ENCODE measurements around the gene RGS1. TPM values are rescaled to one million over a fixed set of nuclear protein-coding genes. Genes with fewer than 3 reads are reported as not detected.

The RGS1 gene
- polyA plus RNA-seq, 5 donors, result 0.89 to 5.7 (median 4.9) TPM

DNA sequence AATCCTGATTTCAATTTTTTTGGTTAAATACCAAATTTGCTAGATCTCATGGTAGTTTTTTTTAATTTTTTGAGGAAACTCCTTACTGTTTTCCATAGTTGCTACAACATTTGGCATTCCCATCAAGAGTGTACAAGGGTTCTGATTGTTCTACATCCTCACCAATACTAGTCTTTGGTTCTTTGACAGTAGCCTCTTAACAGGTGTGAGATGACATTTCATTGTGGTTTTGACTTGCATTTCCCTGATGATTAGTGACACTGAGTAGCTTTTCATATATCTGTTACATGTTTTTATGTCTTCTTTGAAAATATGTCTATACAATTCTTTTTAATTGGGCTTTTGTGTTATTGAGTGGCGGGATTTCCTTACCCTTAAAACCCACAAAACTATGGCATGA lies 39.5 kb downstream of the RGS1 start:
- DNase-seq, result no peak

DNA sequence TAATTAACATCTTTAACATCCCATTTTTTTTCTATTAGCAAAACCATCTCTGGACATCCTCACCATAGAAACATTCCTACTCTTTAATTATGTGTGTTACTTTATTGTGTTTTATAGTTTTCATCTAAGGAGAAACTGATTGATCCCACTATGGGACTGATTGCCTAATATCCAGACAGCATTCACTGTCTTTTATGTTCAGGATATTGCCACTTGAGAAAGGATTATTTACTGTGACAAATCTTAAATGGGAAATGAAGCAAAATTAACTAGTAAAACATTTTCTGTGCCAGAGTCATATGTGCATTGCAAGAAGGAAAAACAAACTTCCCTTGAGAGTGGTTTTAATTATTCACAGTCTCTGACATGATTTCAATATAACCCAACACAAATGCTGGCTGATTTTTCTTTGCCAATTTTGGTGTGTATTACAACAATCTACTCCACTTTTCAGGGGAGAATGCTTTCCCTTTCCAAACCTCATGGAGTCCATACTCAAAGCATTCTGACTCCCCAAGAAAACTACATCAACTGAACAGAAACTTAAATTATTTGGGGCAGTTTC lies 44.6 kb downstream of the RGS1 start:
- DNase-seq, result no peak

DNA sequence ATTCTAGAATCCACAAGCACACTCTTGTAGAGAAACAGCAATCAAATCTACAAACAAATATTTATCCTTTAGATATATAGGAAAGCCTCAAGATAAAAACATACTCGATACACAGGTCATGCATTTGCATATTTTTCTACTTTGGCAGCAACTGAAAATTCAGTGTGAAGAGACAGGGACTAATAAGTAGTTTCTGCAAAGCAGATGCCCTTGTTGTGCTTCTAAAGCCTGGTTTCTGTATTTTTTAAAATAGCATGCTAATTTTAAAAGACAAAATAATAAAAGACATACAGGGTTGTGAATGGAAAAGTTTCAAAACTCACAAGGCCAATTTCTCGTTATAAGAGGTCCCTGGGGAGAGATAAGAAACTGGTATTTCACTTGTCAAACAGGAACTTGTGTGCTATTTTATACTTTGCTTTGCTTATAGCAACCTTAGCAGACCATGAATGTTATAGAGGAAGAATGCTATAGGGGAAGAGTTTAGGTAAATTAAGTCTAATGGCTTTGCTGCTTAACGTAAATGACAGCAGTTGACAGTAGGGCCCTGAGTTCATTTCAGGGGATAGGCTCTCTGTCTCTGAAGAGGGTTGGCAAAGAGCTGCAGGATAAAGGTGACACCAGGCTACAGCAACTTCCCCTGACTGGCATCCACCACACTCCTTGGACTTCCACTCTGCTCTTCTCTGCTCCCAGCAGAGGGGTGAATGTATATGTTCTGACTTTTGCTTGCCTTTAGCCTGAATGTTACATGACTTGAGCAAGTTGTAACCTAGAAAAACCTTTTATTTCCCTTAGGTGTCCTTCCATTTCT lies 51.0 kb downstream of the RGS1 start:
- no peak for DNase-seq

DNA sequence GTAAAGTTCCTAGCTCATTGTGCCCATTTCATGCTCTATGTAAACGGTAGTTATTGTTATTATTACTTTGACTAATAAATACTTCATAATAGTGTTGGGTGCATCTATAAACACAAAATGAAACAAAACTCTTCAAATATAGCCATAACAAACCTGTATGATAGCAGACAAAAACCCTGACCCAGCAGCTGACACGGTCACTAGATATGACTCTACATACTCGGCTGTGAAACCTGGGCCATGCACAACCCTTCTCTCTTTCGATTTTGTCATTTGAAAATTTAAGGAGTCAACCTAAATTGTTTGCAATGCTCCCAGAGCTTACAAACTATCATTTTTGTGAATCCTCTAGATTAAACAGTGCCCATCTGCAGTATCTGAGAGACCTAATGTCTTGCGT lies 52.3 kb downstream of the RGS1 start:
- no peak for DNase-seq

DNA sequence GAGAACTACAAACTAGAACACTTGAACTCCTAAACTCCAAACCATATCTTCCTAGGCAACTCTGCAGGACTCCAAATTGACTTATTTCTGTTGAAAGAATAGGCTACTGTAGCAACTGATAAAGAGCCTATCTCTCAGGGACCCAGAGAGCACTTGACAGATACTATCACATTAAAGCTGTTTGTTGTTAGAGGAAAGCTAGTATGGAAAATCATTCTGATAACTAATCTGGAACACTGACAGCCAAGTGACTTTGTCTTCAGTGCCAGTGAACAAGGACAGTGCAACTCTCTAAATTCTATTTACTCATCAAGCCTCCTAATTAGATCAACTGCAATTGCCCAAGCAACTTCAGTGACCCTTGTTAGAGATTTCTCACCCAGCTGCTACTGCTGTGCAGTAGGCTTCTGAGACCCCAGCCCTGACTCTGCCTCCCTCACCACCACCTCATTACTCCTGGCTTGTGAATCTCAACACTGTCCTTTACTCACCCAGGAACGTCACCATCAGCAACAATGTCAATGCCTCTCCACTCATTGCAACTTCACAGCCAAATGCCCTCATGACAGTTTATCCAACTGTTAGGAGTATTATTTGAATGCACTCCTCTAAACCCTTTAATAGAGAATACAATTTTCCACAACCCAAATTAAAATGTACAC lies 53.0 kb downstream of the RGS1 start:
- DNase-seq, result no peak

DNA sequence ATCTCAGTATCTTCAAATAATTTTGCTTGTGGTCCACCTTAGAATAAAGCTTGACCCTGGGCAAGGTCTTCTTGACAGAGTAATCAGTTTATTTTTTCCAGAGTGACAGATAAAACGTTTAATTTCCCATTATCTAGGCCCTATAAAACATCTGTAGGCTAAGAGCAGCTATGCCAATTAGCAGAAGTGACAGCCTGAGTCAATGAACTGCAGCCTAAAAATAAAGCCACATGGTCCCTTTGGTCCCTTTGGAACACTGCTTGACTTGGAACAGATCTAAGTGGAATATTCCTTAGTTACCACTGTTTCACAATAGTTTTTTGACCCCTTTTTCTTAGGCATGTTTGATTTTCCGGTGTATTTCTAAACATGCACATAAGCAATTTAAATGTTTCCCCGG lies 54.0 kb downstream of the RGS1 start:
- DNase-seq, result peak; percentile 38 to 57

Other genes starting within 250 kb of the RGS1 start
- 1 to 10 TPM; 1.4 to 4.7 (median 3.2) TPM for gene RGS13, start 60.4 kb downstream of the RGS1 start, polyA plus RNA-seq (ENCODE audit: insufficient read depth in 1 of 5, insufficient read length in 5 of 5, low replicate concordance in 1 of 5)
- 100 to 1,000 TPM in 4 of 5 donors, 10 to 100 TPM in 1; 91.6 to 200 (median 156) TPM for gene RGS2, start 233.3 kb downstream of the RGS1 start, polyA plus RNA-seq (ENCODE audit: insufficient read depth in 1 of 5, insufficient read length in 5 of 5, low replicate concordance in 1 of 5)